Right kidney (tissue), 1 donor: ENCODE measurements around the gene RAC2.

Experiments used
- DNase-seq: peaks from one replicate; pipeline ENCODE4 v3.0.0-alpha.2; 2016

Gene RAC2

GRCh38 chr22:37175414-37176281 lies 68.4 kb downstream of the RAC2 start:
- no peak for DNase-seq
